CD4-positive, alpha-beta T cell (primary cell): Measurements from ENCODE around the gene ASB18. TPM values are rescaled to one million over a fixed set of nuclear protein-coding genes. Genes with fewer than 3 reads are reported as not detected.

Source experiments
- ATAC-seq: fragments of 200-7000 bp; cut with Tn5 transposase; one replicate; pipeline ENCODE4 v1.10.0; 2022; ENCODE audit warnings: mild to moderate bottlenecking; ENCODE audit not compliant: poor library complexity
- CTCF ChIA-PET: fragments of 350-600 bp; sonication (Branson Sonifier 250); formaldehyde crosslinking; loops from one replicate; lab custom pipeline; 2021; ENCODE audit warnings: antibody characterized with exemption, inconsistent platforms; lab: Charles Lee
- POLR2A ChIA-PET: fragments of 350-600 bp; sonication (Branson Sonifier 250); formaldehyde crosslinking; loops from one replicate; lab custom pipeline; 2021; ENCODE audit warnings: antibody characterized with exemption, inconsistent platforms; lab: Charles Lee
- DNase-seq, 14 experiments: peaks; one replicate each; pipeline ENCODE4 v3.0.0-alpha.2; 2013 to 2020; ENCODE audit warnings: mixed read lengths in 2 of 14
- H3K27ac ChIP-seq, 2 donors: one replicate each; pipeline versions ENCODE4 v1.5.1 to v1.7.0; 2013; ENCODE audit warnings: low read length in 2 of 2, low read depth in 1 of 2, mild to moderate bottlenecking in 1 of 2
- H3K27me3 ChIP-seq, 2 experiments: 1 replicate in 1 of 2; 2 replicates in 1 of 2; pipeline versions ENCODE4 v1.6.1 to v1.7.0; 2013; ENCODE audit warnings: low read length in 2 of 2, control low read depth in 1 of 2, mild to moderate bottlenecking in 1 of 2, moderate library complexity in 1 of 2; ENCODE audit not compliant: insufficient read depth in 2 of 2, control insufficient read depth in 1 of 2
- H3K36me3 ChIP-seq: one replicate; pipeline ENCODE4 v1.6.1; 2013; ENCODE audit warnings: low read length, control low read depth; ENCODE audit not compliant: insufficient read depth
- H3K4me1 ChIP-seq: one replicate; pipeline ENCODE4 v1.6.1; 2013; ENCODE audit warnings: low read length, control low read depth; ENCODE audit not compliant: insufficient read depth
- H3K4me3 ChIP-seq: one replicate; pipeline ENCODE4 v1.5.1; 2013; ENCODE audit warnings: mild to moderate bottlenecking, low read length, moderate library complexity
- H3K9me3 ChIP-seq, 2 experiments: 1 replicate in 1 of 2; 2 replicates in 1 of 2; pipeline versions ENCODE4 v1.6.1 to v1.7.0; 2013; ENCODE audit warnings: low read length in 2 of 2, mild to moderate bottlenecking in 2 of 2, control low read depth in 1 of 2, moderate library complexity in 1 of 2; ENCODE audit not compliant: control insufficient read depth in 1 of 2, insufficient read depth in 1 of 2
- H3K27ac Mint-ChIP-seq: one replicate; pipeline ENCODE4 v1.8.0; 2020; ENCODE audit warnings: mixed read lengths
- H3K27me3 Mint-ChIP-seq: one replicate; pipeline ENCODE4 v1.8.0; 2021; ENCODE audit warnings: mixed read lengths
- H3K36me3 Mint-ChIP-seq: one replicate; pipeline ENCODE4 v1.8.0; 2021; ENCODE audit warnings: low read depth, mixed read lengths
- H3K4me1 Mint-ChIP-seq: one replicate; pipeline ENCODE4 v1.8.0; 2021; ENCODE audit warnings: low read depth, mixed read lengths
- H3K4me3 Mint-ChIP-seq: one replicate; pipeline ENCODE4 v1.8.0; 2020; ENCODE audit warnings: mild to moderate bottlenecking, mixed read lengths
- H3K9me3 Mint-ChIP-seq: one replicate; pipeline ENCODE4 v1.8.0; 2020; ENCODE audit warnings: mixed read lengths
- intact Hi-C, 2 experiments: fragments of 100-400 bp; cut with DNase I in 1 of 2; cut with micrococcal nuclease in 1 of 2; formaldehyde crosslinking; loops; one replicate each; pipeline versions ENCODE4 v1.15.1 to v1.9.0; 2023 to 2025; cut with DNase I, micrococcal nuclease
- total RNA-seq, 174 experiments: library from RNA in 2 of 174; stranded (reverse) in 2 of 174; gene quantifications; one replicate each; pipeline ENCODE4 v1.2.3 and lab custom pipeline; 2021 to 2026
- TF ChIP-seq, protein P1 (sequence below): fragments of 200-600 bp; IDR thresholded peaks from one replicate; pipeline ENCODE4 v1.8.0; 2022; ENCODE audit warnings: antibody characterized with exemption, mild to moderate bottlenecking

The ASB18 gene
- total RNA-seq, 2 experiments from 2014 or later, result not detected

DNA sequence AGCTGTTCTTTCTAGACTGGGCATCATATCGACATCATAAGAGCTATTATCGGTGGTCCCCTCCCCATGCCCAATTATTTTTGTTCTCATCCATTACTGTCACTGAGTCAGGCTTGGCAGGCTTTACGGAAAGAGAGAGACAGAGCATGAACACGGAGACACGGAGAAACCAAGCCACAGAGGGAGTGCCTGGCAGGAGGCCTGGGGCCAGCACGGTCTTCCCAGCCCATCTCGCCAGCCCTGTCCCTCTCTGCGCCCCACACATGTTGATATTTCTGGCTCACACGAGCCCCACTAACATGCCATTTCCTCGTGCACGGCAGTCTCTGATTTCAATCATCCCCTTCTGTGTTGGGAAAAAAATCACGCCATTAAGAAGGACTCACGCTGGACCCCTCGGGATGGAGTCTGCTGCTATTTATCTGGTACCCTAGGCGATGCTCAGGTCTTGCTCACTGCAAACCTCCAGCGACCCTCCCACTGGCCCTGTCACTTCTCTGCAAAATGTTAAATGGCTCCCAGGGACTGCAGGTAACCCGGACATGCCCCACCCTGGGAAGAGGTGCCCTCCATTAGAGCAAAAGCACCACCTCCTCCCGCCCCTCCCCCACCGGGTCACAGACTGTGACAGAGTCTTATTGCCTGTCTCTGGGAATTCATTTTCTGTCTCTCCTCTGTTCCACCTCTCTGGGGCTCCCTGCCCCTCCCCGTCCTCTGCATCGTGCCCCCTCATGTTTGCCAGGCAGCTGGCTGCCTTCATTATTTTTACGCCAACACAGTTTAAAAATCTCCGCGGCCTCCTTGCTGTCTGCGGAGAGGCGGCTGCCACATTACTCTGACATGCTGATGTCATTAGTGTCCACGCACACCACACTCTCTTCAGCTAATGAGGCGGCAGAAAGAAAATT lies 55.9 kb downstream of the ASB18 start:
- Histone ChIP-seq H3K27ac (no peak overlapping the region), H3K4me1 (no peaks in the 10 kb centered on the region), H3K36me3 (no peaks in the 10 kb centered on the region), H3K9me3 (peaks cover 9 to 23% of the 10 kb centered on the region in 2 experiments), H3K27me3 (peaks cover 0 to 11% of the 10 kb centered on the region in 2 experiments), H3K4me3 (no peak overlapping the region)
- DNase-seq (no peak), ATAC-seq (no peak)
- ChIA-PET CTCF (no interaction called here), POLR2A (no interaction called here)
- Mint-ChIP-seq H3K27me3 (peaks cover 18% of the 10 kb centered on the region), H3K27ac (no peak overlapping the region), H3K4me1 (no peaks in the 10 kb centered on the region), H3K36me3 (no peaks in the 10 kb centered on the region), H3K9me3 (peaks cover 5% of the 10 kb centered on the region), H3K4me3 (no peak overlapping the region)
- TF ChIP-seq, protein P1, sequence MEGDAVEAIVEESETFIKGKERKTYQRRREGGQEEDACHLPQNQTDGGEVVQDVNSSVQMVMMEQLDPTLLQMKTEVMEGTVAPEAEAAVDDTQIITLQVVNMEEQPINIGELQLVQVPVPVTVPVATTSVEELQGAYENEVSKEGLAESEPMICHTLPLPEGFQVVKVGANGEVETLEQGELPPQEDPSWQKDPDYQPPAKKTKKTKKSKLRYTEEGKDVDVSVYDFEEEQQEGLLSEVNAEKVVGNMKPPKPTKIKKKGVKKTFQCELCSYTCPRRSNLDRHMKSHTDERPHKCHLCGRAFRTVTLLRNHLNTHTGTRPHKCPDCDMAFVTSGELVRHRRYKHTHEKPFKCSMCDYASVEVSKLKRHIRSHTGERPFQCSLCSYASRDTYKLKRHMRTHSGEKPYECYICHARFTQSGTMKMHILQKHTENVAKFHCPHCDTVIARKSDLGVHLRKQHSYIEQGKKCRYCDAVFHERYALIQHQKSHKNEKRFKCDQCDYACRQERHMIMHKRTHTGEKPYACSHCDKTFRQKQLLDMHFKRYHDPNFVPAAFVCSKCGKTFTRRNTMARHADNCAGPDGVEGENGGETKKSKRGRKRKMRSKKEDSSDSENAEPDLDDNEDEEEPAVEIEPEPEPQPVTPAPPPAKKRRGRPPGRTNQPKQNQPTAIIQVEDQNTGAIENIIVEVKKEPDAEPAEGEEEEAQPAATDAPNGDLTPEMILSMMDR, result no peak
- intact Hi-C loops, result no loop called here

DNA sequence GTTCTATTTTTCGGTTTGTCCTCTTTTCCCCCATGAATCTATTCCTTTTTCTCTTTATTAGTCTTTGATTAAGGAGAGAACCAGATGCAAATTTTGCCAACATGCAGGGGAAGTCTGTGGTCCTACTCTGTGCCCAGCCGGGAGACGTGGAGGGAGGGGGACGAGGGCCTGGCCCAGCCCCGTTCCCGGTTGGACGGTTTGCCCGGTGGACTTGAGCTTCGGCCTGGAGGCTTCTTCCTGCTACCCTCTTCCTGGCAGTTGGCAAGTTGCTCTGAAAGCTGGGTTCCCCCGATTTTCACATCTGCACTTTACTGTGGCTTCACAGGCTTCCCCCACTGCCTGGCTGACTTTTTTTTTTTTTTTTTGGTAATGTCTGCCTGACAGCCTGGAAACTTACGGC lies 56.7 kb downstream of the ASB18 start:
- peaks cover 9 to 23% of the 10 kb centered on the region in 2 experiments for H3K9me3 ChIP-seq
- intact Hi-C loops, result no loop called here
- POLR2A ChIA-PET, result no interaction called here
- CTCF ChIA-PET, result no interaction called here
- Mint-ChIP-seq H3K27me3 (peaks cover 15% of the 10 kb centered on the region), H3K4me3 (no peak overlapping the region), H3K36me3 (no peaks in the 10 kb centered on the region), H3K9me3 (peaks cover 5% of the 10 kb centered on the region), H3K4me1 (no peaks in the 10 kb centered on the region), H3K27ac (no peak overlapping the region)
- TF ChIP-seq, protein P1, result no peak
- ATAC-seq (no peak), DNase-seq (no peak)
- H3K4me1 ChIP-seq, result no peaks in the 10 kb centered on the region
- H3K36me3 ChIP-seq, result no peaks in the 10 kb centered on the region
- H3K27ac ChIP-seq, result no peak overlapping the region
- H3K4me3 ChIP-seq, result no peak overlapping the region
- peaks cover 0 to 11% of the 10 kb centered on the region in 2 experiments for H3K27me3 ChIP-seq

DNA sequence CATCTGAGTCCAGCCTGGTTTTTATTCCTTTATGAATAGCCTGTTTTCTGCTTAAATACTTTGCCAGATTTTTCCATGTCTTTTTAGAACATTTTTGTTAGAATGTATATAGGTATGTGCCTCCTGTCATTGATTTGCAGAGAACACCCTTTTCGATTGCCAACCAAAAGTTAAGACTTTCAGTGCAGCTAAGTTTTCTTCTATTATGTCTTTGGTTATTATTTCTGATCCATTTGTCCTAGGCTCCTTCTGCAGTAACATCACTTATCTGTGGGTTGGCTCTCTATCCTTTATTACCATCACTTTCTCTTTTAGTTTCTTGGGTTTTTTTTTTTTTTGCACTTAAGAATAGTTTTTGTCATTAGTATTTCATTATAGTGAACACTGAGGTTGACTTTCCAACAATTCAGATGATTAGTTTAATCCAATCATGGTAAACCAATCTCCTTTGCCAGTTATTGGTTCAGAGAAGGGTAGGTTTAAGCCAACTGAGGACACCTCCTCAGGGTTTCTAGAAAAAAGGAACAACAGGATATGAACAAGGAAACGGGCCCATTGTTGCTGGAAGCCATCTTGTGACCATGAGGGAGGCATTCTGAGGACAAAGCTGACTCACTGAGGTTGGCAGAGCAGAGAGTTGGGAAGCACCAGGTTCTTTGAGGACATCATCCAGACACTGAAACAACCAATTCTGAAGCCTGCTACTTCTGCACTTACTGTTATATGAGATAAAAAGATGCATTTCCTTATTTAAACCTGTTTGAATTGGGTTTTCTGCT lies 58.1 kb downstream of the ASB18 start:
- Mint-ChIP-seq H3K9me3 (peaks cover 5% of the 10 kb centered on the region), H3K4me3 (no peak overlapping the region), H3K27ac (no peak overlapping the region), H3K36me3 (no peaks in the 10 kb centered on the region), H3K4me1 (no peaks in the 10 kb centered on the region), H3K27me3 (peaks cover 15% of the 10 kb centered on the region)
- H3K36me3 ChIP-seq, result no peaks in the 10 kb centered on the region
- ATAC-seq (no peak), DNase-seq (no peak)
- no peak overlapping the region for H3K4me3 ChIP-seq
- H3K27ac ChIP-seq, result no peak overlapping the region
- POLR2A ChIA-PET, result no interaction called here
- intact Hi-C loops, result no loop called here
- H3K9me3 ChIP-seq, result peaks cover 9 to 23% of the 10 kb centered on the region in 2 experiments
- TF ChIP-seq, protein P1, result no peak
- CTCF ChIA-PET, result no interaction called here
- H3K4me1 ChIP-seq, result no peaks in the 10 kb centered on the region
- H3K27me3 ChIP-seq, result peaks cover 0 to 6% of the 10 kb centered on the region in 2 experiments
